K562 (cell line): Measurements from ENCODE around the gene SLC16A2. TPM values are rescaled to one million over a fixed set of nuclear protein-coding genes. Genes with fewer than 3 reads are reported as not detected.
A peak's percentile ranks its signal among the peaks of the same experiment; 100 is the strongest.

Experiments used
- EGR1 ChIP-seq: fragments of 450-650 bp; conservative IDR thresholded peaks from 2 replicates; pipeline ENCODE4 v1.6.1; 2017; ENCODE audit warnings: mild to moderate bottlenecking
- ELF2 ChIP-seq: fragments of 250-450 bp; sonication (Bioruptor Pico); IDR thresholded peaks from 2 replicates; pipeline ENCODE4 v1.5.0; 2021; ENCODE audit warnings: mild to moderate bottlenecking
- ETS1 ChIP-seq: conservative IDR thresholded peaks from 2 replicates; pipeline ENCODE4 v1.6.1; 2011; ENCODE audit warnings: low read depth, mild to moderate bottlenecking, low read length; ENCODE audit not compliant: control insufficient read depth
- GATA2 ChIP-seq: sonication (generic); formaldehyde crosslinking; IDR thresholded peaks from 2 replicates; pipeline ENCODE4 v1.4.0; 2020; ENCODE audit warnings: mild to moderate bottlenecking, missing genetic modification reagents
- HDAC1 ChIP-seq, 2 experiments: fragments of 450-650 bp; IDR thresholded peaks; 2 replicates each; pipeline ENCODE4 v1.6.1; 2016 to 2017; ENCODE audit warnings: inconsistent platforms in 1 of 2, mild to moderate bottlenecking in 1 of 2, moderate library complexity in 1 of 2
- IRF9 ChIP-seq: fragments of 450-650 bp; IDR thresholded peaks from 2 replicates; pipeline ENCODE4 v1.6.1; 2016; ENCODE audit warnings: missing biosample characterization, missing genetic modification characterization
- MCM2 ChIP-seq: fragments of 450-650 bp; IDR thresholded peaks from 2 replicates; pipeline ENCODE4 v1.6.1; 2017; ENCODE audit warnings: low read depth, mild to moderate bottlenecking
- NKRF ChIP-seq: fragments of 450-650 bp; IDR thresholded peaks from 2 replicates; pipeline ENCODE4 v1.6.1; 2016; ENCODE audit warnings: borderline replicate concordance
- NONO ChIP-seq, 2 experiments: fragments of 200-400 bp in 1 of 2; fragments of 450-650 bp in 1 of 2; formaldehyde crosslinking in 1 of 2; IDR thresholded peaks; 2 replicates each; pipeline ENCODE4 v1.6.1; 2017; ENCODE audit warnings: low read depth in 2 of 2, mild to moderate bottlenecking in 2 of 2, moderate library complexity in 2 of 2, low read length in 1 of 2
- NR2F6 ChIP-seq: fragments of 450-650 bp; formaldehyde crosslinking; IDR thresholded peaks from 2 replicates; pipeline ENCODE4 v1.4.0; 2020; ENCODE audit warnings: mild to moderate bottlenecking
- PATZ1 ChIP-seq: fragments of 250-450 bp; sonication (Bioruptor Pico); IDR thresholded peaks from 2 replicates; pipeline ENCODE4 v1.5.0; 2020; ENCODE audit warnings: mild to moderate bottlenecking, borderline replicate concordance
- PML ChIP-seq: IDR thresholded peaks from 2 replicates; pipeline ENCODE4 v1.6.1; 2012; ENCODE audit warnings: low read length, inconsistent platforms
- RAD21 ChIP-seq, 2 experiments: fragments of 250-450 bp in 1 of 2; fragments of 450-650 bp in 1 of 2; sonication (Bioruptor Pico) in 1 of 2; formaldehyde crosslinking in 1 of 2; IDR thresholded peaks in 1 of 2; conservative IDR thresholded peaks in 1 of 2; 2 replicates each; pipeline versions ENCODE4 v1.4.0 to v1.8.0; 2020 to 2022; ENCODE audit warnings: mild to moderate bottlenecking in 2 of 2, moderate library complexity in 1 of 2
- RBM25 ChIP-seq: fragments of 200-400 bp; formaldehyde crosslinking; IDR thresholded peaks from 2 replicates; pipeline ENCODE4 v1.6.1; 2018; ENCODE audit warnings: low read length, low read depth, moderate library complexity; ENCODE audit not compliant: severe bottlenecking
- SAP30 ChIP-seq: fragments of 200-600 bp; sonication (generic); IDR thresholded peaks from 2 replicates; pipeline ENCODE4 v1.6.1; 2012; ENCODE audit warnings: borderline replicate concordance, low read depth, mild to moderate bottlenecking, moderate library complexity, low read length, control low read depth, inconsistent platforms; ENCODE audit not compliant: insufficient read depth, poor library complexity, severe bottlenecking
- ZC3H4 ChIP-seq: sonication (generic); formaldehyde crosslinking; IDR thresholded peaks from 2 replicates; pipeline ENCODE4 v1.9.0; 2021; ENCODE audit warnings: missing genetic modification reagents, borderline replicate concordance
- polyA plus RNA-seq, 8 experiments: library from polyadenylated mRNA; depleted of rRNA in 4 of 8; stranded (reverse) in 5 of 8; unstranded in 3 of 8; fragments of >200 nt; fragmentation: Nextera tagmentation in 2 of 8; fragmentation: Illumina TruSeq in 1 of 8; extraction: Ambion mirVana in 2 of 8; extraction: Trizol in 1 of 8; gene quantifications; 2 replicates each; pipeline versions ENCODE4 v1.2.1 to v1.2.3, GENCODE V29; 2011 to 2014; ENCODE audit warnings: inconsistent platforms in 1 of 8, missing spikeins in 1 of 8
- total RNA-seq, 7 experiments: library from RNA; depleted of rRNA in 6 of 7; stranded (reverse); fragments of >200 nt in 6 of 7; fragmentation: Illumina TruSeq in 2 of 7; extraction: Trizol in 2 of 7; gene quantifications; 2 replicates each; pipeline versions ENCODE4 v1.2.1 to v1.2.3, GENCODE V29; 2011 to 2021; ENCODE audit warnings: low replicate concordance in 1 of 7
- TF ChIP-seq, protein P1 (sequence below): fragments of 200-400 bp; formaldehyde crosslinking; IDR thresholded peaks from 2 replicates; pipeline ENCODE4 v1.6.1; 2017; ENCODE audit warnings: mild to moderate bottlenecking, low read depth, low read length, moderate library complexity

SLC16A2 gene
- total and polyA plus RNA-seq, 9 of the 15 experiments (the other 6 are each of a cell fraction or from before 2014, with no cell fraction given): 0.07 TPM; not detected in 8

DNA sequence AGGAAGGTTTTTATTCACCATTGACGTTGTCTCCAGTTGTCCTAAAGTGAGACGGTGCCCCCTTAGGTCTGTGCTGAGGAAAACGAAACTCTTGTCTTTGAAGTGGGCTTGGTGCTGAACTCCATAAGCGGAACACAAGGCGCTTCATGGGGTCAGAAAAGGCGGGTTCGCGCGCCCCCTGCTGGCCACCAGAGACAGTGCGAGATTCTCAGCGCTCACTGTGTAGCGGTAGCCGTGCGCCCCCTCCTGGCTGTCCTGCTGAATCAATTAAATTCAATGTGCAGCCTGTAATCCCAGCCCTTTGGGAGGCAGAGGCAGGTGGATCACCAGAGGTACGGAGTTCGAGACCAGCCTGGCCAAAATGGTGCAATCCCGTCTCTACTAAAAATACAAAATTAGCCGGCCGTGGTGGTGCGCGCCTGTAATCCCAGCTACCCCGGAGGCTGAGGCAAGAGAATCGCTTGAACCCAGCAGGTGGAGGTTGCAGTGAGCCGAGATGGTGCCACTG is 129.1 kb downstream of the SLC16A2 start (continued):
- TF ChIP-seq RBM25 (no peak), NONO (IDR thresholded peaks at IDR 0.05; ENCODE audit: low read depth in 2 of 2, low read length in 1 of 2) (no peak), RAD21 (CRISPR knock-in tag; conservative IDR thresholded peaks at IDR 0.05 in 1 of 2, IDR thresholded peaks at IDR 0.05 in 1 of 2) (peak; percentile 67 to 83), HDAC1 (IDR thresholded peaks at IDR 0.05) (no peak), ZC3H4 (CRISPR knock-in tag) (no peak), IRF9 (tag) (no peak), ELF2 (CRISPR knock-in tag) (no peak), PATZ1 (CRISPR knock-in tag) (no peak), SAP30 (no peak), GATA2 (CRISPR knock-in tag) (no peak), EGR1 (no peak), NKRF (no peak), PML (no peak), ETS1 (no peak), NR2F6 (CRISPR knock-in tag) (no peak), MCM2 (no peak)
- TF ChIP-seq, protein P1, sequence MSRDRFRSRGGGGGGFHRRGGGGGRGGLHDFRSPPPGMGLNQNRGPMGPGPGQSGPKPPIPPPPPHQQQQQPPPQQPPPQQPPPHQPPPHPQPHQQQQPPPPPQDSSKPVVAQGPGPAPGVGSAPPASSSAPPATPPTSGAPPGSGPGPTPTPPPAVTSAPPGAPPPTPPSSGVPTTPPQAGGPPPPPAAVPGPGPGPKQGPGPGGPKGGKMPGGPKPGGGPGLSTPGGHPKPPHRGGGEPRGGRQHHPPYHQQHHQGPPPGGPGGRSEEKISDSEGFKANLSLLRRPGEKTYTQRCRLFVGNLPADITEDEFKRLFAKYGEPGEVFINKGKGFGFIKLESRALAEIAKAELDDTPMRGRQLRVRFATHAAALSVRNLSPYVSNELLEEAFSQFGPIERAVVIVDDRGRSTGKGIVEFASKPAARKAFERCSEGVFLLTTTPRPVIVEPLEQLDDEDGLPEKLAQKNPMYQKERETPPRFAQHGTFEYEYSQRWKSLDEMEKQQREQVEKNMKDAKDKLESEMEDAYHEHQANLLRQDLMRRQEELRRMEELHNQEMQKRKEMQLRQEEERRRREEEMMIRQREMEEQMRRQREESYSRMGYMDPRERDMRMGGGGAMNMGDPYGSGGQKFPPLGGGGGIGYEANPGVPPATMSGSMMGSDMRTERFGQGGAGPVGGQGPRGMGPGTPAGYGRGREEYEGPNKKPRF: no peak
